WTC11 (cell line): ENCODE data around the gene CDH13. TPM values are rescaled to one million over a fixed set of nuclear protein-coding genes. Genes with fewer than 3 reads are reported as not detected.

Experiments used
- ATAC-seq: fragments of 200-7000 bp; cut with Tn5 transposase; 2 replicates; pipeline ENCODE4 v1.10.0; 2021; ENCODE audit warnings: mild to moderate bottlenecking, moderate library complexity
- CTCF ChIA-PET: fragments of 300-600 bp; sonication (Branson Sonifier 250); formaldehyde crosslinking; loops from one replicate; lab custom pipeline; 2021; ENCODE audit warnings: antibody characterized with exemption; lab: Charles Lee
- POLR2A ChIA-PET: fragments of 350-600 bp; sonication (Branson Sonifier 250); formaldehyde crosslinking; loops from one replicate; lab custom pipeline; 2021; ENCODE audit warnings: antibody characterized with exemption; lab: Charles Lee
- DNase-seq: peaks from one replicate; pipeline ENCODE4 v3.0.0; 2021; ENCODE audit warnings: low spot score
- H3K27ac Mint-ChIP-seq: 2 replicates; pipeline ENCODE4 v1.8.0; 2021; ENCODE audit warnings: mixed read lengths
- H3K27me3 Mint-ChIP-seq: 2 replicates; pipeline ENCODE4 v1.8.0; 2021; ENCODE audit warnings: low read depth, mild to moderate bottlenecking, moderate library complexity, mixed read lengths
- H3K36me3 Mint-ChIP-seq: 2 replicates; pipeline ENCODE4 v1.8.0; 2021; ENCODE audit warnings: mixed read lengths
- H3K4me1 Mint-ChIP-seq: 2 replicates; pipeline ENCODE4 v1.8.0; 2022; ENCODE audit warnings: mixed read lengths
- H3K4me3 Mint-ChIP-seq: 2 replicates; pipeline ENCODE4 v1.8.0; 2021; ENCODE audit warnings: mild to moderate bottlenecking, moderate library complexity, mixed read lengths
- H3K9me3 Mint-ChIP-seq: 2 replicates; pipeline ENCODE4 v1.8.0; 2021; ENCODE audit warnings: mixed read lengths
- ARID4B ChIP-seq: sonication (generic); formaldehyde crosslinking; IDR thresholded peaks from 2 replicates; pipeline ENCODE4 v1.8.0; 2023; ENCODE audit warnings: missing genetic modification reagents, mild to moderate bottlenecking, borderline replicate concordance
- ERG ChIP-seq: fragments of 250-450 bp; sonication (Bioruptor Pico); IDR thresholded peaks from 2 replicates; pipeline ENCODE4 v1.8.0; 2021; ENCODE audit warnings: mild to moderate bottlenecking
- FOXJ3 ChIP-seq: sonication (generic); formaldehyde crosslinking; IDR thresholded peaks from 2 replicates; pipeline ENCODE4 v1.9.0; 2021; ENCODE audit warnings: missing genetic modification reagents, mild to moderate bottlenecking, borderline replicate concordance
- FOXK1 ChIP-seq: sonication (generic); formaldehyde crosslinking; IDR thresholded peaks from 2 replicates; pipeline ENCODE4 v1.8.0; 2022; ENCODE audit warnings: mild to moderate bottlenecking, moderate library complexity, missing genetic modification reagents
- GABPB1 ChIP-seq: sonication (generic); formaldehyde crosslinking; IDR thresholded peaks from 2 replicates; pipeline ENCODE4 v1.8.1; 2023; ENCODE audit warnings: mild to moderate bottlenecking, missing genetic modification reagents
- GRHL2 ChIP-seq: fragments of 250-450 bp; sonication (Bioruptor Pico); IDR thresholded peaks from 2 replicates; pipeline ENCODE4 v1.8.0; 2022; ENCODE audit warnings: mild to moderate bottlenecking, moderate library complexity; ENCODE audit not compliant: insufficient replicate concordance, severe bottlenecking
- HMGA2 ChIP-seq: fragments of 250-450 bp; sonication (Bioruptor Pico); IDR thresholded peaks from 2 replicates; pipeline ENCODE4 v1.4.0; 2021; ENCODE audit warnings: mild to moderate bottlenecking, moderate library complexity
- JUN ChIP-seq: sonication (generic); formaldehyde crosslinking; IDR thresholded peaks from 2 replicates; pipeline ENCODE4 v1.8.0; 2023; ENCODE audit warnings: mild to moderate bottlenecking, missing genetic modification reagents
- NR2C2 ChIP-seq: sonication (generic); formaldehyde crosslinking; IDR thresholded peaks from 2 replicates; pipeline ENCODE4 v1.8.0; 2022; ENCODE audit warnings: mild to moderate bottlenecking, missing genetic modification reagents
- NR3C1 ChIP-seq: sonication (generic); formaldehyde crosslinking; conservative IDR thresholded peaks from 2 replicates; pipeline ENCODE4 v1.8.1; 2023; ENCODE audit warnings: low read depth, mild to moderate bottlenecking, missing genetic modification reagents
- RORB ChIP-seq: fragments of 250-450 bp; sonication (Bioruptor Pico); IDR thresholded peaks from 2 replicates; pipeline ENCODE4 v1.9.0; 2021; ENCODE audit warnings: mild to moderate bottlenecking
- ZBTB21 ChIP-seq: sonication (generic); formaldehyde crosslinking; IDR thresholded peaks from 2 replicates; pipeline ENCODE4 v1.8.1; 2023; ENCODE audit warnings: mild to moderate bottlenecking, missing genetic modification reagents, borderline replicate concordance
- ZMAT4 ChIP-seq: fragments of 250-450 bp; sonication (Bioruptor Pico); IDR thresholded peaks from 2 replicates; pipeline ENCODE4 v1.9.0; 2021; ENCODE audit warnings: mild to moderate bottlenecking
- ZNF138 ChIP-seq: sonication (generic); formaldehyde crosslinking; conservative IDR thresholded peaks from 2 replicates; pipeline ENCODE4 v1.8.1; 2022; ENCODE audit warnings: mild to moderate bottlenecking, moderate library complexity, missing genetic modification reagents
- ZNF396 ChIP-seq: fragments of 250-450 bp; sonication (Bioruptor Pico); IDR thresholded peaks from 2 replicates; pipeline ENCODE4 v1.8.0; 2021; ENCODE audit warnings: mild to moderate bottlenecking, moderate library complexity, borderline replicate concordance
- ZNF416 ChIP-seq: fragments of 250-450 bp; sonication (Bioruptor Pico); IDR thresholded peaks from 2 replicates; pipeline ENCODE4 v1.9.0; 2021; ENCODE audit warnings: mild to moderate bottlenecking, inconsistent platforms
- total RNA-seq: library from RNA; stranded (reverse); gene quantifications from 3 replicates; pipeline ENCODE4 v1.2.3, GENCODE V29; 2021
- TF ChIP-seq, protein P1 (sequence below): fragments of 250-450 bp; sonication (Bioruptor Pico); IDR thresholded peaks from 2 replicates; pipeline ENCODE4 v1.9.0; 2021; ENCODE audit warnings: mild to moderate bottlenecking, borderline replicate concordance
- TF ChIP-seq, protein P2 (sequence below): sonication (generic); formaldehyde crosslinking; conservative IDR thresholded peaks from 2 replicates; pipeline ENCODE4 v1.8.1; 2023; ENCODE audit warnings: mild to moderate bottlenecking, low read depth, missing genetic modification reagents, moderate library complexity
- TF ChIP-seq, protein P3 (sequence below): sonication (generic); formaldehyde crosslinking; IDR thresholded peaks from 2 replicates; pipeline ENCODE4 v1.8.0; 2022; ENCODE audit warnings: mild to moderate bottlenecking, missing genetic modification reagents

Gene CDH13
- total RNA-seq, 1 experiment from 2014 or later = 0.81 TPM

DNA sequence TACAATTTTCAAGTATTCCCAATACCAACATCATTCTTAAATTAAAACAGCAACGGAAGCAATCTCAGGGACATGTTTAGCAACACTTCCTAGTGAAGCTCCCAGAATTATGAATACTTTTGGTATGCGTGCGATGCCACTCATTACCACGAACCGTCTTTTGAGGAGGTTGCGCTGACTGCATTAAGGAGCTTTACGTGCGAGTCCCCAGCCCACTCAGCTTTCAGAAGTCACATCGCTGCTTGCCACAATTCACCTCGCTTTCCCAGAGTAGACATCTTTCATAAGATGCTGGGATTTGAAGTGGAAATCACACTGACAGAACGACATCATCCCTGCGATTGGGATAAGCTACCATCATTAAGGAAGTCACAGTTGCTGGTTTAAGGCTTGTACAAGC is 739.5 kb downstream of the CDH13 start:
- ATAC-seq = no peak
- no peak overlapping the region for H3K27ac Mint-ChIP-seq
- no peak for TF ChIP-seq ZBTB21
- no peak for TF ChIP-seq GRHL2 (CRISPR knock-in tag)
- ChIA-PET CTCF (interaction anchor here (2.2 kb wide), 1 partner anchor 10 kb away, joined by 9 read pairs; no protein-coding TSS in a partner anchor), POLR2A (interaction anchor here (0.6 to 0.7 kb wide), 2 partner anchors 41 to 178 kb away, joined by 3 read pairs; no protein-coding TSS in a partner anchor)
- DNase-seq = no peak
- H3K36me3 Mint-ChIP-seq = no peaks in the 10 kb centered on the region
- no peak overlapping the region for H3K4me3 Mint-ChIP-seq
- no peaks in the 10 kb centered on the region for H3K27me3 Mint-ChIP-seq
- no peaks in the 10 kb centered on the region for H3K4me1 Mint-ChIP-seq
- H3K9me3 Mint-ChIP-seq = peaks cover 14% of the 10 kb centered on the region

DNA sequence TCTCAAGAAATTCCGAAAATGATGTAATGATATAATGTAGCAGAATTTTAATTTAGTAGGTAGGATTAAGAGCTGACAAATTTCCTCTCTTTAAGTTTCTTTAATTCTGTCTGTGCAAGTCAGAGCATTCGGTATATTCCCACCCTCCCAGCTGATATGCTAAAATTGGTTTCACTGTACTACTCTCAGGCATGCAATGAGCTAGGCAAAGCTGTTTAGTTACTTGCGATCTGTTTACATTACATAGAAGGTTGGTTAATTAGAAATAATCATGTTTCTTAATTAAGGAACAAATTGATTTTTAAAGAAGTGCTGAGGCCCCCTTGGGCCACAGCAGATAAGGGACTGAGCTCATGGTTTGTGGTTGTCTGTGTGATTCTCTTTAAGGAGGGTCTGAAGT is 748.2 kb downstream of the CDH13 start:
- ATAC-seq (no peak), DNase-seq (no peak)
- Mint-ChIP-seq H3K9me3 (0 out of 2 replicates have a peak, but pooled peaks cover 6% of the 10 kb centered on the region), H3K36me3 (no peaks in the 10 kb centered on the region), H3K4me1 (no peaks in the 10 kb centered on the region), H3K27ac (no peak overlapping the region), H3K27me3 (no peaks in the 10 kb centered on the region), H3K4me3 (no peak overlapping the region)
- TF ChIP-seq, protein P1, sequence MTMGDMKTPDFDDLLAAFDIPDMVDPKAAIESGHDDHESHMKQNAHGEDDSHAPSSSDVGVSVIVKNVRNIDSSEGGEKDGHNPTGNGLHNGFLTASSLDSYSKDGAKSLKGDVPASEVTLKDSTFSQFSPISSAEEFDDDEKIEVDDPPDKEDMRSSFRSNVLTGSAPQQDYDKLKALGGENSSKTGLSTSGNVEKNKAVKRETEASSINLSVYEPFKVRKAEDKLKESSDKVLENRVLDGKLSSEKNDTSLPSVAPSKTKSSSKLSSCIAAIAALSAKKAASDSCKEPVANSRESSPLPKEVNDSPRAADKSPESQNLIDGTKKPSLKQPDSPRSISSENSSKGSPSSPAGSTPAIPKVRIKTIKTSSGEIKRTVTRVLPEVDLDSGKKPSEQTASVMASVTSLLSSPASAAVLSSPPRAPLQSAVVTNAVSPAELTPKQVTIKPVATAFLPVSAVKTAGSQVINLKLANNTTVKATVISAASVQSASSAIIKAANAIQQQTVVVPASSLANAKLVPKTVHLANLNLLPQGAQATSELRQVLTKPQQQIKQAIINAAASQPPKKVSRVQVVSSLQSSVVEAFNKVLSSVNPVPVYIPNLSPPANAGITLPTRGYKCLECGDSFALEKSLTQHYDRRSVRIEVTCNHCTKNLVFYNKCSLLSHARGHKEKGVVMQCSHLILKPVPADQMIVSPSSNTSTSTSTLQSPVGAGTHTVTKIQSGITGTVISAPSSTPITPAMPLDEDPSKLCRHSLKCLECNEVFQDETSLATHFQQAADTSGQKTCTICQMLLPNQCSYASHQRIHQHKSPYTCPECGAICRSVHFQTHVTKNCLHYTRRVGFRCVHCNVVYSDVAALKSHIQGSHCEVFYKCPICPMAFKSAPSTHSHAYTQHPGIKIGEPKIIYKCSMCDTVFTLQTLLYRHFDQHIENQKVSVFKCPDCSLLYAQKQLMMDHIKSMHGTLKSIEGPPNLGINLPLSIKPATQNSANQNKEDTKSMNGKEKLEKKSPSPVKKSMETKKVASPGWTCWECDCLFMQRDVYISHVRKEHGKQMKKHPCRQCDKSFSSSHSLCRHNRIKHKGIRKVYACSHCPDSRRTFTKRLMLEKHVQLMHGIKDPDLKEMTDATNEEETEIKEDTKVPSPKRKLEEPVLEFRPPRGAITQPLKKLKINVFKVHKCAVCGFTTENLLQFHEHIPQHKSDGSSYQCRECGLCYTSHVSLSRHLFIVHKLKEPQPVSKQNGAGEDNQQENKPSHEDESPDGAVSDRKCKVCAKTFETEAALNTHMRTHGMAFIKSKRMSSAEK = no peak
- TF ChIP-seq NR2C2 (no peak), ZNF138 (CRISPR knock-in tag) (no peak), ZMAT4 (CRISPR knock-in tag) (no peak)
- TF ChIP-seq, protein P2, sequence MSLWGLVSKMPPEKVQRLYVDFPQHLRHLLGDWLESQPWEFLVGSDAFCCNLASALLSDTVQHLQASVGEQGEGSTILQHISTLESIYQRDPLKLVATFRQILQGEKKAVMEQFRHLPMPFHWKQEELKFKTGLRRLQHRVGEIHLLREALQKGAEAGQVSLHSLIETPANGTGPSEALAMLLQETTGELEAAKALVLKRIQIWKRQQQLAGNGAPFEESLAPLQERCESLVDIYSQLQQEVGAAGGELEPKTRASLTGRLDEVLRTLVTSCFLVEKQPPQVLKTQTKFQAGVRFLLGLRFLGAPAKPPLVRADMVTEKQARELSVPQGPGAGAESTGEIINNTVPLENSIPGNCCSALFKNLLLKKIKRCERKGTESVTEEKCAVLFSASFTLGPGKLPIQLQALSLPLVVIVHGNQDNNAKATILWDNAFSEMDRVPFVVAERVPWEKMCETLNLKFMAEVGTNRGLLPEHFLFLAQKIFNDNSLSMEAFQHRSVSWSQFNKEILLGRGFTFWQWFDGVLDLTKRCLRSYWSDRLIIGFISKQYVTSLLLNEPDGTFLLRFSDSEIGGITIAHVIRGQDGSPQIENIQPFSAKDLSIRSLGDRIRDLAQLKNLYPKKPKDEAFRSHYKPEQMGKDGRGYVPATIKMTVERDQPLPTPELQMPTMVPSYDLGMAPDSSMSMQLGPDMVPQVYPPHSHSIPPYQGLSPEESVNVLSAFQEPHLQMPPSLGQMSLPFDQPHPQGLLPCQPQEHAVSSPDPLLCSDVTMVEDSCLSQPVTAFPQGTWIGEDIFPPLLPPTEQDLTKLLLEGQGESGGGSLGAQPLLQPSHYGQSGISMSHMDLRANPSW = no peak
- ChIA-PET POLR2A (no interaction called here), CTCF (interaction anchor here (1.3 kb wide), 1 partner anchor 27 kb away, joined by 4 read pairs; no protein-coding TSS in a partner anchor)

GRCh38 chr16:83389751-83390150 is 763.0 kb downstream of the CDH13 start:
- DNase-seq (no peak), ATAC-seq (no peak)
- no peak overlapping the region for H3K27ac Mint-ChIP-seq
- peaks cover 4% of the 10 kb centered on the region; the same call in 1 of the 2 replicates for H3K36me3 Mint-ChIP-seq
- H3K4me1 Mint-ChIP-seq = no peaks in the 10 kb centered on the region
- ChIA-PET CTCF (interaction anchor here (1.5 to 1.9 kb wide), 2 partner anchors 10 to 12 kb away, joined by 4 to 10 read pairs; no protein-coding TSS in a partner anchor), POLR2A (no interaction called here)
- TF ChIP-seq RORB (no peak), HMGA2 (CRISPR knock-in tag) (no peak), ARID4B (CRISPR knock-in tag) (no peak), FOXK1 (CRISPR knock-in tag) (no peak), GABPB1 (CRISPR knock-in tag) (no peak), FOXJ3 (CRISPR knock-in tag) (no peak), JUN (no peak), ZNF396 (CRISPR knock-in tag) (no peak), ZNF416 (CRISPR knock-in tag) (no peak), ERG (no peak), NR3C1 (CRISPR knock-in tag) (no peak)
- TF ChIP-seq, protein P3, sequence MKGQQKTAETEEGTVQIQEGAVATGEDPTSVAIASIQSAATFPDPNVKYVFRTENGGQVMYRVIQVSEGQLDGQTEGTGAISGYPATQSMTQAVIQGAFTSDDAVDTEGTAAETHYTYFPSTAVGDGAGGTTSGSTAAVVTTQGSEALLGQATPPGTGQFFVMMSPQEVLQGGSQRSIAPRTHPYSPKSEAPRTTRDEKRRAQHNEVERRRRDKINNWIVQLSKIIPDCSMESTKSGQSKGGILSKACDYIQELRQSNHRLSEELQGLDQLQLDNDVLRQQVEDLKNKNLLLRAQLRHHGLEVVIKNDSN (CRISPR knock-in tag) = no peak
- peaks cover 17% of the 10 kb centered on the region for H3K9me3 Mint-ChIP-seq
- no peak overlapping the region for H3K4me3 Mint-ChIP-seq
- no peaks in the 10 kb centered on the region for H3K27me3 Mint-ChIP-seq
